CD4-positive, alpha-beta T cell (primary cell): ENCODE measurements around the gene GNG2. TPM values are rescaled to one million over a fixed set of nuclear protein-coding genes. Genes with fewer than 3 reads are reported as not detected.
A peak's percentile ranks its signal among the peaks of the same experiment; 100 is the strongest.

ENCODE experiments used
- ATAC-seq: fragments of 200-7000 bp; cut with Tn5 transposase; one replicate; pipeline ENCODE4 v1.10.0; 2022; ENCODE audit warnings: mild to moderate bottlenecking; ENCODE audit not compliant: poor library complexity
- CTCF ChIA-PET: fragments of 350-600 bp; sonication (Branson Sonifier 250); formaldehyde crosslinking; loops from one replicate; lab custom pipeline; 2021; ENCODE audit warnings: antibody characterized with exemption, inconsistent platforms; lab: Charles Lee
- POLR2A ChIA-PET: fragments of 350-600 bp; sonication (Branson Sonifier 250); formaldehyde crosslinking; loops from one replicate; lab custom pipeline; 2021; ENCODE audit warnings: antibody characterized with exemption, inconsistent platforms; lab: Charles Lee
- DNase-seq, 14 experiments: peaks; one replicate each; pipeline ENCODE4 v3.0.0-alpha.2; 2013 to 2020; ENCODE audit warnings: mixed read lengths in 2 of 14
- H3K27ac ChIP-seq, 2 donors: one replicate each; pipeline versions ENCODE4 v1.5.1 to v1.7.0; 2013; ENCODE audit warnings: low read length in 2 of 2, low read depth in 1 of 2, mild to moderate bottlenecking in 1 of 2
- H3K27me3 ChIP-seq, 2 experiments: 1 replicate in 1 of 2; 2 replicates in 1 of 2; pipeline versions ENCODE4 v1.6.1 to v1.7.0; 2013; ENCODE audit warnings: low read length in 2 of 2, control low read depth in 1 of 2, mild to moderate bottlenecking in 1 of 2, moderate library complexity in 1 of 2; ENCODE audit not compliant: insufficient read depth in 2 of 2, control insufficient read depth in 1 of 2
- H3K36me3 ChIP-seq: one replicate; pipeline ENCODE4 v1.6.1; 2013; ENCODE audit warnings: low read length, control low read depth; ENCODE audit not compliant: insufficient read depth
- H3K4me1 ChIP-seq: one replicate; pipeline ENCODE4 v1.6.1; 2013; ENCODE audit warnings: low read length, control low read depth; ENCODE audit not compliant: insufficient read depth
- H3K4me3 ChIP-seq: one replicate; pipeline ENCODE4 v1.5.1; 2013; ENCODE audit warnings: mild to moderate bottlenecking, low read length, moderate library complexity
- H3K9me3 ChIP-seq, 2 experiments: 1 replicate in 1 of 2; 2 replicates in 1 of 2; pipeline versions ENCODE4 v1.6.1 to v1.7.0; 2013; ENCODE audit warnings: low read length in 2 of 2, mild to moderate bottlenecking in 2 of 2, control low read depth in 1 of 2, moderate library complexity in 1 of 2; ENCODE audit not compliant: control insufficient read depth in 1 of 2, insufficient read depth in 1 of 2
- H3K27ac Mint-ChIP-seq: one replicate; pipeline ENCODE4 v1.8.0; 2020; ENCODE audit warnings: mixed read lengths
- H3K27me3 Mint-ChIP-seq: one replicate; pipeline ENCODE4 v1.8.0; 2021; ENCODE audit warnings: mixed read lengths
- H3K36me3 Mint-ChIP-seq: one replicate; pipeline ENCODE4 v1.8.0; 2021; ENCODE audit warnings: low read depth, mixed read lengths
- H3K4me1 Mint-ChIP-seq: one replicate; pipeline ENCODE4 v1.8.0; 2021; ENCODE audit warnings: low read depth, mixed read lengths
- H3K4me3 Mint-ChIP-seq: one replicate; pipeline ENCODE4 v1.8.0; 2020; ENCODE audit warnings: mild to moderate bottlenecking, mixed read lengths
- H3K9me3 Mint-ChIP-seq: one replicate; pipeline ENCODE4 v1.8.0; 2020; ENCODE audit warnings: mixed read lengths
- CTCF ChIP-seq: fragments of 200-600 bp; IDR thresholded peaks from one replicate; pipeline ENCODE4 v1.8.0; 2022; ENCODE audit warnings: antibody characterized with exemption, mild to moderate bottlenecking
- intact Hi-C, 2 experiments: fragments of 100-400 bp; cut with DNase I in 1 of 2; cut with micrococcal nuclease in 1 of 2; formaldehyde crosslinking; loops; one replicate each; pipeline versions ENCODE4 v1.15.1 to v1.9.0; 2023 to 2025; cut with DNase I, micrococcal nuclease
- total RNA-seq, 174 experiments: library from RNA in 2 of 174; stranded (reverse) in 2 of 174; gene quantifications; one replicate each; pipeline ENCODE4 v1.2.3 and lab custom pipeline; 2021 to 2026

The GNG2 gene
- total RNA-seq, 2 experiments from 2014 or later: 138 to 139 TPM

- Histone ChIP-seq H3K9me3 (no peaks in the 10 kb centered on the region), H3K27me3 (no peaks in the 10 kb centered on the region), H3K4me3 (no peak overlapping the region), H3K27ac (no peak overlapping the region), H3K4me1 (peaks cover 7% of the 10 kb centered on the region), H3K36me3 (peaks cover 18% of the 10 kb centered on the region)
- no peak overlapping the region for H3K27ac Mint-ChIP-seq
- H3K9me3 Mint-ChIP-seq: no peaks in the 10 kb centered on the region
- intact Hi-C loops: loop anchor here in 1 of 2 experiments (5.0 kb wide), 1 partner anchor 74 kb away; no protein-coding TSS in a partner anchor
- ChIA-PET POLR2A (no interaction called here), CTCF (interaction anchor here (1.4 kb wide), 1 partner anchor 19 kb away, joined by 4 read pairs; no protein-coding TSS in a partner anchor)
- ATAC-seq: no peak
- no peak for DNase-seq
- H3K4me1 Mint-ChIP-seq: peaks cover 73% of the 10 kb centered on the region
- no peak overlapping the region for H3K4me3 Mint-ChIP-seq
- no peaks in the 10 kb centered on the region for H3K27me3 Mint-ChIP-seq
- H3K36me3 Mint-ChIP-seq: peaks cover 42% of the 10 kb centered on the region
- TF ChIP-seq CTCF: no peak
Observed at GRCh38 chr14:51921026-51921425, 60.6 kb downstream of the GNG2 start.

- peak; percentile 20 for ATAC-seq
- ChIA-PET POLR2A (no interaction called here), CTCF (interaction anchor here (1.1 to 1.9 kb wide), 3 partner anchors 12 to 55 kb away, joined by 3 to 4 read pairs (median 3); no protein-coding TSS in a partner anchor)
- intact Hi-C loops: loop anchor here in 1 of 2 experiments (5.0 kb wide), 1 partner anchor 75 kb away; no protein-coding TSS in a partner anchor
- peaks cover 7% of the 10 kb centered on the region for H3K4me1 ChIP-seq
- Mint-ChIP-seq H3K36me3 (peaks cover 42% of the 10 kb centered on the region), H3K27me3 (no peaks in the 10 kb centered on the region), H3K4me3 (peak overlapping the region; percentile 43), H3K4me1 (peaks cover 75% of the 10 kb centered on the region), H3K9me3 (no peaks in the 10 kb centered on the region), H3K27ac (peak overlapping the region; percentile 15)
- no peak overlapping the region for H3K27ac ChIP-seq
- TF ChIP-seq CTCF: no peak
- H3K27me3 ChIP-seq: no peaks in the 10 kb centered on the region
- H3K36me3 ChIP-seq: peaks cover 11% of the 10 kb centered on the region
- H3K4me3 ChIP-seq: no peak overlapping the region
- no peak for DNase-seq
- H3K9me3 ChIP-seq: peaks cover 0 to 3% of the 10 kb centered on the region in 2 experiments
Observed at GRCh38 chr14:51922624-51923023, 62.2 kb downstream of the GNG2 start.

GRCh38 chr14:51924600-51924999 is 64.2 kb downstream of the GNG2 start:
- H3K27me3 ChIP-seq: no peaks in the 10 kb centered on the region
- H3K27ac Mint-ChIP-seq: no peak overlapping the region
- no peaks in the 10 kb centered on the region for H3K9me3 Mint-ChIP-seq
- ChIA-PET POLR2A (interaction anchor here (0.6 kb wide), 1 partner anchor 1693 kb away, joined by 3 read pairs; the partner anchor contains the start of gene SOS2), CTCF (interaction anchor here (0.9 to 1.9 kb wide), 3 partner anchors 8 to 15 kb away, joined by 3 to 4 read pairs (median 3); no protein-coding TSS in a partner anchor)
- H3K4me1 ChIP-seq: peaks cover 17% of the 10 kb centered on the region
- H3K4me3 Mint-ChIP-seq: no peak overlapping the region
- no peak overlapping the region for H3K27ac ChIP-seq
- ATAC-seq: no peak
- peaks cover 89% of the 10 kb centered on the region for H3K4me1 Mint-ChIP-seq
- DNase-seq: no peak
- H3K9me3 ChIP-seq: peaks cover 0 to 3% of the 10 kb centered on the region in 2 experiments
- no peak for TF ChIP-seq CTCF
- H3K36me3 ChIP-seq: peaks cover 20% of the 10 kb centered on the region
- intact Hi-C loops: loop anchor here in 1 of 2 experiments (5.0 kb wide), 1 partner anchor 77 kb away; no protein-coding TSS in a partner anchor
- peaks cover 59% of the 10 kb centered on the region for H3K36me3 Mint-ChIP-seq
- no peaks in the 10 kb centered on the region for H3K27me3 Mint-ChIP-seq
- H3K4me3 ChIP-seq: no peak overlapping the region
